Measurements from ENCODE around the gene JAK1.

Gene JAK1

GRCh38 chr1:64887689-64888217, 78.6 kb downstream of the JAK1 start:
- no peak for DNase-seq

- no peak for DNase-seq
Observed at GRCh38 chr1:64886877-64887276, 79.5 kb downstream of the JAK1 start.

DNA sequence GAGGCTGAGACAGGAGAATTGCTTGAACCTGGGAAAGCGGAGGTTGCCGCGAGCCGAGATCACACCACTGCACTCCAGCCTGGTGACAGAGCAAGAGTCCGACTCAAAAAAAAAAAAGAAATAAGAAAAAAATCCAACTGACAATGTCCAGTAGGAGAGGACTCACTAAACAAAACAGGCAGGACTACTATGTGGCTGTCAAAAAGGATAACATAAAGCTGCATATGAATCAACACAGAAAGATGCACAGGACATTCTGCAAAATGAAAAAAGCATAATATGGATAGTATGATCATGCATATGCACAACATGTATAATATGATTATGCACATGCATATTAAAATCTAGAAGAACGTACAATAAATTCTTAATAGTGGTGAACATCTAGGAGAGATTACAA, 80.7 kb downstream of the JAK1 start:
- no peak for DNase-seq

GRCh38 chr1:64884261-64885040, 81.9 kb downstream of the JAK1 start:
- DNase-seq: no peak

GRCh38 chr1:64882574-64883255, 83.6 kb downstream of the JAK1 start:
- DNase-seq: no peak

DNA sequence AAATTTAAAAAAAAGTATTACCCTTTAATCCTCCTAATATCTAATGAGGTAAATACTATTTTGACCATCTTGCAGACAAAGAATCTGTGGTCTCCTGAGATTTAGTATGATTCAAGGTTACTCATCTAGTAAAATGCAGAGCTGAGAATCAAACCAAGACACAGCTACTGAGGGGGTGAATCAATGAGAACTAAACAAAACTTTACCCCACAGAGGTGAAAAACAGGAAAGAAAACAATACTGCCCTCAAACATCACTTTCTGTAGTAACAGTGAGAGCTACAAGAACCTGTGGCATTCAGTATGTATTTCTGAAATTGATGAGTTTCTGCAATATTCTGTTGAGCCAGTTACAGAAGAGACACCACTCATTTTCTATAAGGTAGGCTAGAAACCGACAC, 85.1 kb downstream of the JAK1 start:
- no peak for DNase-seq

GRCh38 chr1:64880449-64880848, 85.9 kb downstream of the JAK1 start:
- no peak for DNase-seq

GRCh38 chr1:64878931-64879611, 87.3 kb downstream of the JAK1 start:
- no peak for DNase-seq

GRCh38 chr1:64878090-64878489, 88.3 kb downstream of the JAK1 start:
- DNase-seq: no peak

DNA sequence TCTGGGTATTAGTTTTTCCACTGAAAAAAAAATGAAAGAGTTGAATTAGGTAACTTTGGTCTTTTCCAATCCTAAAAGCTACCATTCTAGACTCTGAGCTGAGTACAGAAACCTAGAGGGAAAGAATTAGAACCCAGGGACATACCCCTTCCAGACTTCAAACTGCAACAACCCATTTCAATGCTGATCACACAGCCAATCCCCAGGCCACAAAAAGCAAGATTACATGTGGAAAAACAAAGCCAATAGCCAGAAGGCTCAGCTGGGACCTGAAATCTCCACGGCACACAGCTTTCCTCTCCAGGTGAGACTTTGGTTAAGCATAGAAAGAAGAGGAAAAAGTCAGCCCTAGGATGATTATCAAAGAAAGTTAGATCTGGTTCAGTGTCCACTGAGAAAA, 88.8 kb downstream of the JAK1 start:
- DNase-seq: no peak

DNA sequence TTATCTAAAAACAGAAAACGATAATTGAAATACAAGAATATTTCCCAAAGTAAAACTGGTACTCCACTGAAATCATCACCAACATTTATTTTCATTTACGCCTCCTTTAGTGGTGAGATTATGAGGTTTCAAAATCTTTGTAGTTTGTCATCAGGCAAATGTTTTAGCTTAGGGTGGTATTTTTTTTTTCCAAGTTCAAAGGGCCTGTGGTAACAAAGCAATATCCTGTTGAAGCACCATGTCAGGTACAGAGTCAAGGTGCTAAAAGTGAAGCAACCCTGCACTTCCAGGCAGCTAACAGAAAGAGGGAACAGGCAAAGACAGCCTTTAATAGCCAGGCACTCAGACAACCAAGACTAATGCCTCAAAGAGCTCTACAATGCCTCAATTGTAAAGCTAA, 89.2 kb downstream of the JAK1 start:
- no peak for DNase-seq

- no peak for DNase-seq
Observed at GRCh38 chr1:64875606-64876005, 90.7 kb downstream of the JAK1 start.

DNA sequence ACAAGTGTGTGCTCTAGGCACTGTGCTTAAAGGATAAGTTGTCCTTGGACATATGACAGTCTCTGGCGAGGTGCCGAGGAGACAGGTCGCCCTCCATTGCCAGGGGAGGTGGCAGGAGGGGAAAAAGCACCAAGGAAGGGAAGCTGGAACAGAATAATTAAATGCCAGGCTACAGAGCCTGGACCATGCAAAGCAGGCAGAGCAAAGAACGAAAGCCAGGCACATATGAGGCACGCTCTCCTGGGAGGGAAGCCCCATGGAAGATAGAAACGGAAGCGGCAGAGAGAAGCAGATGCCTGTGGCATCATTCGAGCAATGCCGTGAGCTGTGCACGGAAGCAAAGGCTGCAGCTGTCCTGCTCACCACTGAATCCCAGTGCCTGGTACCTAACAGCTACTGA, 91.2 kb downstream of the JAK1 start:
- no peak for DNase-seq

- DNase-seq: no peak
Observed at GRCh38 chr1:64874666-64875065, 91.7 kb downstream of the JAK1 start.

- DNase-seq: no peak
Observed at GRCh38 chr1:64873576-64873975, 92.8 kb downstream of the JAK1 start.

GRCh38 chr1:64872067-64872466, 94.3 kb downstream of the JAK1 start:
- DNase-seq: no peak

DNA sequence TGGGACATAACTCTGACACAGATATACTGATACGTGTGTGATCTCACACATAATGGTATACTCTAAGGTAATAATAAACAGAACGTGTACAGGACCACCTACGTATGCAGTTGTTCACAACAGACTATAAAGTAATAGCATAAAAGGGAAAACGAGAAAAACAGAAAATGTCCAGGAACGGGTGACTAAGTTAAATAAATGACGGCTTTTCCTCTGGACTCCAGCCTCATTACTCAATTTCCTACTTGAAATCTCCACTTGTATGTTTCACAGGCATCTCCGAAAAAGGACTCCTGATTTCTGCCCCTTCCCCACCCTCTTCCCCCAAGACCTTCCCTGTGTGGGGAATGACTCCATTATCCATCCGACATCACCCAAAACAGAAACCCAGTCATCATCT, 95.1 kb downstream of the JAK1 start:
- no peak for DNase-seq

- DNase-seq: no peak
Observed at GRCh38 chr1:64867266-64867665, 99.1 kb downstream of the JAK1 start.

- no peak for DNase-seq
Observed at GRCh38 chr1:64866689-64867088, 99.7 kb downstream of the JAK1 start.

GRCh38 chr1:64865105-64865757, 101.1 kb downstream of the JAK1 start:
- DNase-seq: no peak

GRCh38 chr1:64864018-64864940, 102.1 kb downstream of the JAK1 start:
- DNase-seq: no peak

GRCh38 chr1:64861611-64862010, 104.7 kb downstream of the JAK1 start:
- no peak for DNase-seq

Data from NCI-H1105 (cell line).